HG03095 (cell line): Measurements from ENCODE around the gene NEBL.

Experiments used
- ATAC-seq: cut with Tn5 transposase; IDR thresholded peaks from one replicate; pipeline ENCODE4 v1.9.1; 2021; ENCODE audit warnings: moderate library complexity; ENCODE audit not compliant: unreplicated experiment

Gene NEBL

DNA sequence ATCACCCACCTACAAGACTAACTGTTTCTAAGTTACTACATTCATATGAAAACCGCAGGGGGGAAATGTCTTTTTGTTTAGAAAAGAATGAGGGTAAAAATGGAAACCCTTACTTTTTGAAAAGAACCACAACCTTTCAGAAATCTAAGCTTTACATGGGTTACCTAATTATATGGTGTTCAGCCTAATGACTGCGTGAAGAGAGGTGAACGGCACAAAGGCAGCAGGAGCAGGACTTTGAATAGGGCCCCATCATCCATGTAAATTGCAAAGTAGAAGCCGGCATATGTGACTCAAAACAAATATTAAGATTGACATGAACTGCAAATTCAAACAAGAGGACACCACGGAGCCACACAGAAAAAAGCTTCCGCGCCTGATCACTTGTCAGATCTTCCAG lies 25.1 kb downstream of the NEBL start:
- no peak for ATAC-seq

GRCh38 chr10:20870834-20871233 lies 26.3 kb downstream of the NEBL start:
- ATAC-seq: no peak

GRCh38 chr10:20863008-20863407 lies 34.1 kb downstream of the NEBL start:
- no peak for ATAC-seq

- ATAC-seq: no peak
These were observed 38.6 kb downstream of the NEBL start for GRCh38 chr10:20858292-20859124.

DNA sequence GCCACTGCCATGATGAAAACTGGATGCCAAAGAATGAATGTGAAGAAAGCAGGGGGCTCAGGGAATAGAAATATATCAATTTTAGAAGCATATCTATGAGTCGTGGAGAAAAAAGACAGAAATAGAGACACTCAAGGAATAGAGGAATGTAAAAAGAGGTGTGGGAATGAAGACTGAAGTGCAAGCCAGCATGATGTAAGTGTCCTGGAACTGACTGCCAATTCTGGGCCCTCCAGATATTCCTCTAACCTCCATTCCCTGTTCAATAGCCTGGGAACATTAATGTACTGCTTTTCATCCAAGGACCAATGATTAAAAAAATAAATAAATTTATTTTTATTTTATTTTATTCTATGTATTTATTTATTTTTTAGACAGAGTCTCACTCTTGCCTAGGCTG lies 40.6 kb downstream of the NEBL start:
- no peak for ATAC-seq

DNA sequence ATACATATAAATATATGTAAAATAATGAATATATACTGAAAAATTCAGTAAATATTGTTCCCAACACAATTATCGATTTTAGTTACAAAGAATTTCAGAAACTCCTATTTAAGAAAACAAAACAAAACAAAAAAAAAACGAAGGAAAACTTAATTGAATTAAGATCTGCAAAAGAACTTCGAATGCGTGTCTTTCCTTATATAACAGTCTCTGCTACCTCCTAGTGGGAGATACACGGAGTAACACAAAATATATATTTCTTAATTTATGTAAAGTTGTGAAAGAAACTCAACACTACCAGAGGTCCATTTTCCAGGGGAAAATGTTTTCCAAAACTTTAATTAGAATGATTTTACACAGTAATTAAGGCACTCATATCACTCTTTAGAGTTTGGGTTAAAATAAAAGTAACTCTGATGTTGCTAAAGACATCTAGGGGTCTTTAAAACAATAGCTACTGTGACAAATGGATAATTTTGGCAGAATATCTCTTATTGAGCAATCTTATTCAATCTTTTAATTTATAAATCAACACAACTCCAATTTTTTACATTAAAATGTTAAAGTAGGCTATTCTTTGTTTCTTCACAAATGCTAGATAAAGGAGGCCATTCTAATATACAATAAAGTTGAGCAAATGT lies 41.6 kb downstream of the NEBL start:
- no peak for ATAC-seq

- no peak for ATAC-seq
These were observed 43.8 kb downstream of the NEBL start for GRCh38 chr10:20853276-20853675.

DNA sequence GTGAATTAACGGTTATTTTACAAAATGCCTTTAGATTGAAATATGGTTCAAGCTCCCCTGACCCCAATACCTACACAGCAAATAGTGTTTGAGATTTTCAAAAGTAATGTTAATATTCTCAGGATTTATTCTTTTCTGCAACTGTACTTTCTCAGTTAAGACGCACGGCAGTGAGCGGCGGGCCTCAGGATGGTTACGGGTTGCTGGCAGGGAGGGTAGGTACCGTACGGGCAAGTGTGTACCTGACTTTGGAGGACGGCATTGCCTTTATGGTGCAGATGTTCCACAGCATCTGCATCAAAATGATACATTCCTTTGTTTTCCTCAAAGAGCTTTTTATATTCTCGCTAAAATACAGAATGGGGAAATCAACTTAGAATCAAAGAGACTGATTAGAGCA lies 44.8 kb downstream of the NEBL start:
- ATAC-seq: no peak

DNA sequence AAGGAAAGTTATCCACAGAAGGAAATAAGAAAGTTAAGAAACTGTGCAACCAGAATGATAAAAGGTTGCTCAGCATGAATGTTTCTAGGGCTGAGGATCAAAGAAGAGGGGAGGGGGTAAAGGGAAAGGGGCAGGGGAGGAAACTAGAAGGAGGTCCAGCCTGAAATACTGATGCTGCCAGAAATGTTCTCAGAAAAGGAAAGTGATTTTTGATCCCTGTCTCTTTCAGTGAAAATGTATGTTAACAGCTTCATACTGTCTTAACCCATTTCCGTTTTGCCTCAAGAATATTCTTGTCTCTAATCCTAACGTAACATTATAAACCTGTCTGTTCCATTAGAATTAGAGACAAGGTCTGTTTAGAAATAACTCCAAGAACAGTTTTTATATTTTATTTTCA lies 49.6 kb downstream of the NEBL start:
- no peak for ATAC-seq

- no peak for ATAC-seq
These were observed 50.8 kb downstream of the NEBL start for GRCh38 chr10:20846263-20846662.

- no peak for ATAC-seq
These were observed 55.7 kb downstream of the NEBL start for GRCh38 chr10:20841419-20841818.

- ATAC-seq: no peak
These were observed 57.2 kb downstream of the NEBL start for GRCh38 chr10:20839910-20840309.

GRCh38 chr10:20839141-20839540 lies 58.0 kb downstream of the NEBL start:
- no peak for ATAC-seq

GRCh38 chr10:20836401-20836800 lies 60.7 kb downstream of the NEBL start:
- no peak for ATAC-seq

- ATAC-seq: no peak
These were observed 61.8 kb downstream of the NEBL start for GRCh38 chr10:20835335-20835734.

- ATAC-seq: no peak
These were observed 62.3 kb downstream of the NEBL start for GRCh38 chr10:20834825-20835224.

GRCh38 chr10:20822825-20823224 lies 74.3 kb downstream of the NEBL start:
- no peak for ATAC-seq

- no peak for ATAC-seq
These were observed 79.5 kb downstream of the NEBL start for GRCh38 chr10:20817646-20818045.

DNA sequence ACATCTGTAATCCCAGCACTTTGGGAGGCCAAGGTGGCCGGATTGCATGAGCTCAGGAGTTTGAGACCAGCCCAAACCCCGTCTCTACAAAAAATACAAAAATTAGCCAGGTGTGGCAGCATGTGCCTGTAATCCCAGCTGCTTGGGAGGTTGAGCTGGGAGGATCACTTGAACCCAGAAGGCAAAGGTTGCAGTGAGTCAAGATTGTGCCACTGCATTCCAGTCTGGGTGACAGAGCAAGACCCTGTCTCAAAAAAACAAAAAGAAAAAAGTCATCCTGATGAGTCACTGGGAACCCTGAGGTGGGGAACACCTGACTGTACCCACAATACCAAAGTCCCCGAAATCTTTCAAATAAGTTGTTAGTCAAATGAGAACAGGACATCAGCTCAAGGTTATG lies 80.0 kb downstream of the NEBL start:
- ATAC-seq: no peak

DNA sequence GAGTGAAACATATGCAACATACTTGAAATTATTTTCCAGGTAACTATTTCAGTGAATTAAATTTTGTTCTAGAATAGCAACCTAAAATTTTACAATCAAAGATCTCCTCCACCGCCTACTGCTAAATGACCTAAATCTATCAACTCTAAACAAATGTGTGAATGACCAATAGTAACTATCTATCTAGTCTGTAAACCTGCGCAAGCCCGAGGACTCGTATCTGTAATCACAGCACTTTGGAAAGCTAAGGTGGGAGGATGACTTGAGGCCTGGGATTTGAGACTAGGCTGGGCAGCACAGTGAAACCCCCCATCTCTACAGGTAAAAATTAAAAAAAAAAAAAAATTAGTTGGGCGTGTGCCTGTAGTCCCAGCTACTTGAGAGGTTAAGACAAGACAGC lies 83.0 kb downstream of the NEBL start:
- ATAC-seq: no peak

GRCh38 chr10:20811131-20811530 lies 86.0 kb downstream of the NEBL start:
- ATAC-seq: no peak

DNA sequence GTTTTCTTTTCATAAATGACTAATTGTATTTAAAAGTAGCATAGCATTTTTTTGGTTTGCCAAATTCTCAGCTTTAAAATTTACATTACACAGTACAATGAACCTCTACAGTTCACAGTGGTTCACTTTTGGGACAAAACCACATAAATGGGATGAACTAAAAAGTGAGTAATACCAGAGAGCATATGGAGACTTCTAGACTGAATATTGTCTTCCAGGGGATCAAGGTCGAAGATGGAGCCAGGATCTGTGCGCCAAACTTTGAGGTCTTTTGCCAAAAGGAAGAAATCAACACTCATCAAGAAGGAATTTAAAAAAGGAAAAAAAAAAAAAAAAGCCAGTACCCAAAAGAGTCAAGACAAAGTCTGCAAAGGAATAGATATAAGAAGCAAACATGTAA lies 87.5 kb downstream of the NEBL start:
- no peak for ATAC-seq

- ATAC-seq: no peak
These were observed 90.6 kb downstream of the NEBL start for GRCh38 chr10:20806487-20806886.
